Measurements from ENCODE around the gene NR1D1.

Gene NR1D1

GRCh38 chr17:40113110-40113906 is 12.9 kb upstream of the NR1D1 start (continued):
- TF ChIP-seq ZSCAN5A (tag by site-specific recombination; IDR thresholded peaks at IDR 0.05) (no peak), SP7 (tag by site-specific recombination; IDR thresholded peaks at IDR 0.05) (peak; percentile 73), ZNF610 (tag by site-specific recombination; IDR thresholded peaks at IDR 0.05; ENCODE audit: borderline replicate concordance) (peak; percentile 54; the same call in 1 of the 2 replicates), ZNF785 (tag by site-specific recombination; IDR thresholded peaks at IDR 0.05) (no peak), KLF9 (tag by site-specific recombination; IDR thresholded peaks at IDR 0.05; ENCODE audit: low read depth) (peak; percentile 92), ZNF302 (tag by site-specific recombination; IDR thresholded peaks at IDR 0.05; ENCODE audit: low read depth) (no peak), ZNF324 (tag by site-specific recombination; IDR thresholded peaks at IDR 0.05) (no peak), MZF1 (tag by site-specific recombination; IDR thresholded peaks at IDR 0.05; ENCODE audit: borderline replicate concordance) (no peak), ZNF26 (tag by site-specific recombination; IDR thresholded peaks at IDR 0.05) (no peak), SCRT2 (tag by site-specific recombination; IDR thresholded peaks at IDR 0.05) (no peak), CTCF (tag by site-specific recombination; IDR thresholded peaks at IDR 0.05) (peak; percentile 80; the same call in 1 of the 2 replicates), ZNF354C (tag by site-specific recombination; IDR thresholded peaks at IDR 0.05; ENCODE audit: borderline replicate concordance, low read depth) (no peak), ZNF335 (tag by site-specific recombination; conservative IDR thresholded peaks at IDR 0.05) (peak; percentile 79), PBX3 (CRISPR knock-in tag; IDR thresholded peaks at IDR 0.05) (no peak), ZBTB21 (tag by site-specific recombination; IDR thresholded peaks at IDR 0.05) (peak; percentile 14; the same call in 1 of the 2 replicates), KLF1 (tag by site-specific recombination; IDR thresholded peaks at IDR 0.05) (peak; percentile 8; the same call in 1 of the 2 replicates), ZNF19 (tag by site-specific recombination; IDR thresholded peaks at IDR 0.05; ENCODE audit: low read depth) (no peak), ZNF692 (tag by site-specific recombination; IDR thresholded peaks at IDR 0.05) (peak; percentile 41; the same call in 1 of the 2 replicates), ZNF449 (tag by site-specific recombination; IDR thresholded peaks at IDR 0.05) (0 out of 2 replicates have a peak, but pooled peaks have one; percentile 11), ZNF280D (tag by site-specific recombination; IDR thresholded peaks at IDR 0.05) (no peak), SETDB1 (IDR thresholded peaks at IDR 0.05; ENCODE audit: insufficient read length, low read length) (no peak), ZNF558 (tag by site-specific recombination; IDR thresholded peaks at IDR 0.05) (no peak; the same call in 1 of the 2 replicates), KLF10 (tag by site-specific recombination; IDR thresholded peaks at IDR 0.05) (peak; percentile 94)

Measured in HEK293 (cell line).